GM12878 (cell line): ENCODE measurements around the gene FXYD6. TPM values are rescaled to one million over a fixed set of nuclear protein-coding genes. Genes with fewer than 3 reads are reported as not detected.

Source experiments
- BHLHE40 ChIP-seq, 2 experiments: fragments of 450-650 bp in 1 of 2; IDR thresholded peaks; 2 replicates each; pipeline ENCODE4 v1.6.1; 2011 to 2017; ENCODE audit warnings: low read depth in 2 of 2, borderline replicate concordance in 1 of 2, improper control_type of control experiment in 1 of 2, low read length in 1 of 2, mild to moderate bottlenecking in 1 of 2
- CREB1 ChIP-seq: IDR thresholded peaks from 2 replicates; pipeline ENCODE4 v1.6.1; 2012; ENCODE audit warnings: low read depth, mild to moderate bottlenecking, inconsistent platforms
- EZH2 ChIP-seq: IDR thresholded peaks from 2 replicates; pipeline ENCODE4 v1.6.1; 2012; ENCODE audit warnings: low read depth, mild to moderate bottlenecking, control low read depth, inconsistent platforms, low read length, borderline replicate concordance; ENCODE audit not compliant: control insufficient read depth
- GABPA ChIP-seq: IDR thresholded peaks from 2 replicates; pipeline ENCODE4 v1.6.1; 2014; ENCODE audit warnings: antibody characterized with exemption, low read depth, mild to moderate bottlenecking, inconsistent platforms
- IKZF2 ChIP-seq, 2 experiments: fragments of 450-650 bp; IDR thresholded peaks; 2 replicates each; pipeline ENCODE4 v1.6.1; 2017; ENCODE audit warnings: mild to moderate bottlenecking in 2 of 2, moderate library complexity in 2 of 2
- JUND ChIP-seq: IDR thresholded peaks from 2 replicates; pipeline ENCODE4 v1.6.1; 2012; ENCODE audit warnings: low read depth, mild to moderate bottlenecking, low read length, improper control_type of control experiment, moderate library complexity
- NFXL1 ChIP-seq: fragments of 450-650 bp; IDR thresholded peaks from 2 replicates; pipeline ENCODE4 v1.6.1; 2017; ENCODE audit warnings: antibody characterized with exemption, mild to moderate bottlenecking, borderline replicate concordance
- NR2F1 ChIP-seq: fragments of 450-650 bp; conservative IDR thresholded peaks from 2 replicates; pipeline ENCODE4 v1.6.1; 2017; ENCODE audit warnings: mild to moderate bottlenecking
- POLR2AphosphoS2 ChIP-seq: IDR thresholded peaks from 2 replicates; pipeline ENCODE4 v1.6.1; 2011; ENCODE audit warnings: low read depth, mild to moderate bottlenecking, low read length, improper control_type of control experiment, moderate library complexity
- PRDM15 ChIP-seq: fragments of 450-650 bp; formaldehyde crosslinking; IDR thresholded peaks from 2 replicates; pipeline ENCODE4 v1.4.0; 2020; ENCODE audit warnings: mild to moderate bottlenecking, moderate library complexity
- RAD51 ChIP-seq: fragments of 450-650 bp; IDR thresholded peaks from 2 replicates; pipeline ENCODE4 v1.6.1; 2016; ENCODE audit warnings: moderate library complexity, mild to moderate bottlenecking, inconsistent platforms
- REST ChIP-seq: IDR thresholded peaks from 2 replicates; pipeline ENCODE4 v1.6.1; 2012; ENCODE audit warnings: mild to moderate bottlenecking, low read depth, low read length
- SIX5 ChIP-seq: IDR thresholded peaks from 2 replicates; pipeline ENCODE4 v1.6.1; 2011; ENCODE audit warnings: mild to moderate bottlenecking, low read depth, low read length, moderate library complexity; ENCODE audit not compliant: severe bottlenecking
- TCF7 ChIP-seq: IDR thresholded peaks from 2 replicates; pipeline ENCODE4 v1.6.1; 2014; ENCODE audit warnings: antibody characterized with exemption, borderline replicate concordance
- USF1 ChIP-seq: IDR thresholded peaks from 2 replicates; pipeline ENCODE4 v1.6.1; 2011; ENCODE audit warnings: borderline replicate concordance, low read depth, mild to moderate bottlenecking, moderate library complexity, mixed read lengths, low read length; ENCODE audit not compliant: insufficient read depth; ENCODE audit errors: extremely low read length
- ZNF384 ChIP-seq: IDR thresholded peaks from 2 replicates; pipeline ENCODE4 v1.6.1; 2012; ENCODE audit warnings: low read depth, mild to moderate bottlenecking, low read length, improper control_type of control experiment, borderline replicate concordance
- ZZZ3 ChIP-seq: IDR thresholded peaks from 2 replicates; pipeline ENCODE4 v1.6.1; 2011; ENCODE audit warnings: low read depth; ENCODE audit not compliant: control insufficient read depth, insufficient read length
- polyA plus RNA-seq, 11 experiments: library from polyadenylated mRNA; depleted of rRNA in 4 of 11; unstranded in 6 of 11; stranded (reverse) in 5 of 11; fragments of >200 nt; fragmentation: Nextera tagmentation in 4 of 11; fragmentation: Illumina TruSeq in 1 of 11; extraction: Ambion mirVana in 4 of 11; extraction: Trizol in 1 of 11; gene quantifications; 1 replicate in 1 of 11; 2 replicates in 10 of 11; pipeline versions ENCODE4 v1.2.1 to v1.2.3, GENCODE V29; 2011 to 2016; ENCODE audit warnings: inconsistent platforms in 2 of 11, missing spikeins in 2 of 11, low read depth in 1 of 11
- total RNA-seq, 4 experiments: library from RNA; depleted of rRNA in 3 of 4; stranded (reverse); fragments of >200 nt in 3 of 4; fragmentation: Illumina TruSeq in 1 of 4; extraction: Trizol in 1 of 4; gene quantifications; 2 replicates each; pipeline versions ENCODE4 v1.2.1 to v1.2.3, GENCODE V29; 2013 to 2021
- TF ChIP-seq, protein P1 (sequence below): IDR thresholded peaks from 2 replicates; pipeline ENCODE4 v1.6.1; 2012; ENCODE audit warnings: low read depth, low read length, improper control_type of control experiment
- TF ChIP-seq, protein P2 (sequence below): fragments of 450-650 bp; IDR thresholded peaks from 2 replicates; pipeline ENCODE4 v1.6.1; 2016; ENCODE audit warnings: mild to moderate bottlenecking

The FXYD6 gene
- total and polyA plus RNA-seq, 10 of the 15 experiments (the other 5 are each of a cell fraction or from before 2014, with no cell fraction given) = 0.09 to 2.0 (median 0.23) TPM; not detected in 2

GRCh38 chr11:117814204-117814765, 62.2 kb downstream of the FXYD6 start (continued):
- TF ChIP-seq POLR2AphosphoS2 = no peak
- TF ChIP-seq, protein P1, sequence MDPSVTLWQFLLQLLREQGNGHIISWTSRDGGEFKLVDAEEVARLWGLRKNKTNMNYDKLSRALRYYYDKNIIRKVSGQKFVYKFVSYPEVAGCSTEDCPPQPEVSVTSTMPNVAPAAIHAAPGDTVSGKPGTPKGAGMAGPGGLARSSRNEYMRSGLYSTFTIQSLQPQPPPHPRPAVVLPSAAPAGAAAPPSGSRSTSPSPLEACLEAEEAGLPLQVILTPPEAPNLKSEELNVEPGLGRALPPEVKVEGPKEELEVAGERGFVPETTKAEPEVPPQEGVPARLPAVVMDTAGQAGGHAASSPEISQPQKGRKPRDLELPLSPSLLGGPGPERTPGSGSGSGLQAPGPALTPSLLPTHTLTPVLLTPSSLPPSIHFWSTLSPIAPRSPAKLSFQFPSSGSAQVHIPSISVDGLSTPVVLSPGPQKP = no peak
- TF ChIP-seq ZNF384 = no peak
- peak; percentile 66 for TF ChIP-seq USF1
- no peak; a peak in 1 of 4 replicates for TF ChIP-seq BHLHE40 (IDR thresholded peaks at IDR 0.05; ENCODE audit: borderline replicate concordance in 1 of 2, low read depth in 2 of 2, low read length in 1 of 2)
- TF ChIP-seq REST = no peak
- no peak for TF ChIP-seq GABPA
- TF ChIP-seq EZH2 = no peak
- no peak for TF ChIP-seq JUND
- no peak for TF ChIP-seq NR2F1
- no peak for TF ChIP-seq NFXL1
- TF ChIP-seq IKZF2 (IDR thresholded peaks at IDR 0.05) = no peak
- 0 out of 2 replicates have a peak, but pooled peaks have one; percentile 41 for TF ChIP-seq PRDM15
- TF ChIP-seq TCF7 = no peak
- TF ChIP-seq SIX5 = no peak
- TF ChIP-seq, protein P2, sequence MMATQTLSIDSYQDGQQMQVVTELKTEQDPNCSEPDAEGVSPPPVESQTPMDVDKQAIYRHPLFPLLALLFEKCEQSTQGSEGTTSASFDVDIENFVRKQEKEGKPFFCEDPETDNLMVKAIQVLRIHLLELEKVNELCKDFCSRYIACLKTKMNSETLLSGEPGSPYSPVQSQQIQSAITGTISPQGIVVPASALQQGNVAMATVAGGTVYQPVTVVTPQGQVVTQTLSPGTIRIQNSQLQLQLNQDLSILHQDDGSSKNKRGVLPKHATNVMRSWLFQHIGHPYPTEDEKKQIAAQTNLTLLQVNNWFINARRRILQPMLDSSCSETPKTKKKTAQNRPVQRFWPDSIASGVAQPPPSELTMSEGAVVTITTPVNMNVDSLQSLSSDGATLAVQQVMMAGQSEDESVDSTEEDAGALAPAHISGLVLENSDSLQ = no peak
- peak; percentile 83 for TF ChIP-seq RAD51
- TF ChIP-seq ZZZ3 = no peak
- TF ChIP-seq CREB1 = no peak
